K562 treated with DMSO at 1 percent for 12 hours (cell line): ENCODE measurements around the gene RAB3GAP1. TPM values are rescaled to one million over a fixed set of nuclear protein-coding genes. Genes with fewer than 3 reads are reported as not detected.

Experiments
- total RNA-seq: library from RNA; unstranded; fragments of 300-600 nt; gene quantifications from 2 replicates; pipeline ENCODE4 v1.2.3, GENCODE V29; 2022; ENCODE audit not compliant: insufficient read depth

RAB3GAP1 gene
- 18.7 and 46.1 TPM in 2 replicates for total RNA-seq

DNA sequence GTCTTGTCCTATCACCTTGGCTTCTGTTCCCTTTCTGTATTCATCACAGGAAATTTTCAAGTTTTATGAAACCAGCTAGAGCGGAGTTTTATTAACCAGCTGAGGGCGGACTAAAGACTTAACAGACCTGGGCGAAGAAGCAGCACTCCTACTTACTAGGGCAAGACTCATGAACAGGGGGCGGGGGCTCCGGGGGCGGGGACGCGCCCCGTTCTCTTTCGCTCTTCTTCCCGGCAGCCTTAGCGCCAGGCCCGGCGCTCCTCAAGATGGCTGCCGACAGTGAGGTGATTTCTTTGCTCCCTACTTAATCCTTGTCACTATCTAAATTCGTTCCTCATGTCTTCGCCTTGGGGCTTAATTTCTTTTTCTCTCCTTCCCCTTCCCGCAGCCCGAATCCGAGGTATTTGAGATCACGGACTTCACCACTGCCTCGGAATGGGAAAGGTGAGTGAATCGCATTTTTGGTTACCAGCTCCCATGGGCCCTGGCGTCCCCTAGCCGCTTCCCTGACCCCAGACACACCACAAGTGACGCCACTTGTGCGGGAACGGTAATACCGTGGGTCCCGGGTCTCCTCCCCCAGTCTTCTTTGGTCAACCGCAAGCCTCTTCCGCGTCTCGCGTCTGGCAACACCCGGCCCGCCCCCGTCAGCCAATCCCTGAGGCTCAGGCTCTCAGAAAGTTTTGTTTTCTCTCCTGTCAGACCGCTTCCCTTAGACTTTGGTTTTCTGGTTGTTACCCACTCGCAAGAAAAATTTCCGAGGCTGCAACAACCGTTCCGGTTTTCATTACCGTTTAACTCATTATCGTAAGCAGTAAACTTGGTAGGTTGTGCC is at the start of gene RAB3GAP1:
TSS of gene RAB3GAP1 (plus strand) at position 251 of the 835 bp plus-strand sequence. CDS start at position 267, 16 bp downstream.

GRCh38 chr2:135047300-135047699 is 4.8 kb upstream of the RAB3GAP1 start, which contains the start of gene MAP3K19:
Gene MAP3K19 (minus strand): TSS chr2:135047447. CDS start chr2:135024647, 22,800 bp downstream.

Other genes starting within 250 kb of the RAB3GAP1 start
- not detected in 2 replicates for gene ACMSD, start 213.7 kb upstream of the RAB3GAP1 start, total RNA-seq
- 2.0 and 12.5 TPM in 2 replicates for gene CCNT2, start 133.5 kb upstream of the RAB3GAP1 start, total RNA-seq
- gene MAP3K19, start 4.8 kb upstream of the RAB3GAP1 start, total RNA-seq = not detected in 2 replicates